ENCODE data around the gene PAPPA2.

Gene PAPPA2

DNA sequence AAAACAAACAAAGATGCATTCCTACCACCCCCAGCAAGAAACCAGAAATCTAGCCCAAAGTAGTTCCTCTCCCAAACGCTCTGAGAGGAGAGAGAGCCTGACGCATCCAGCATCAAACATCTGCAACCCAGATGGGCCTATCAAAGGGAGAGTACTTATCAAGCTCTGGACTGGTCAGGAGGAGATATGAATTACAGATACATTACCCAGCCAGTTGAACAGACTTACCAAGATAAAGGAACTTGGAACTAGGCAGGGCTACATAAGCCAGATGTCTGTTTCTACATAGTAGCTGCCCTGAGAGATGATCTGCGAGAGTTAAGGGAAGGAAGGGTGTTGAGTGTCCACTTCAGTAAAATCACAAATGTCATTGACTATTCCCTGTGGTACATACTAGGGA lies 138.4 kb downstream of the PAPPA2 start:
- Histone ChIP-seq H3K36me3 (ENCODE audit: control insufficient read depth, insufficient read depth, low read length) (no peaks in the 10 kb centered on the region), H3K4me3 (ENCODE audit: insufficient read depth, low read depth, low read length) (no peak overlapping the region)
- 93 to 96% methylated on average over 3 of the region's 3 CpGs for WGBS, 2 experiments

DNA sequence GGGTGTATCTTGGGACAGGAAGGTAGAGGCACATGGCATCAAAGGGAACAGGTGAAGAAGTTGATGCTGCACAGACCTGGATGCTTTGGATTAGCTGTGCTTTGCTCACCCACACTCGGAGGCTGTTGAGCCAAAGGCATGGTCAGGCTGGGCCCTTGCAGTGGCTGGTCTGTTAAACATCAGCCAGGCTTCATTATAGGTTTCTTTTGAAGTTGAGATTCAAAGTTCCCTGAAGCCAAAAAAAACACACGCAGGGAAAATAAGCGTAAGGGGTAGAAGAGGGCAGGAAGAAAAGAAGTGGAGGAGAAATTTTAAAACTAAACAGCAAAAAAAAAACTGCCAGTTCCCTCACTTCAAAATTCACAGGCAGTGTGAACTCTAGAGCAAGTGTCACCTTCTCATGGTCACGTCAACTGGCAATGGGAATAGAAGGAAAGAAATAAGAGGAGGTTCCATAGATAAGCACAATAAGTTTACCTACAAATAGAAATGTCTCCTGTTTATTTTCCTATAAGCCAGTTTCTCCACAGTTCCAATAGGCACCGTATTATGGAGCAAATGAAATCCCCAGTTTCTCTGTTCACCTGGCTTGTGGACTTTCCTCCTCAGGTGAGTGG lies 139.5 kb downstream of the PAPPA2 start:
- Histone ChIP-seq H3K9me3 (ENCODE audit: control insufficient read depth, low read length) (no peaks in the 10 kb centered on the region), H3K4me1 (ENCODE audit: control insufficient read depth, insufficient read depth, low read length) (no peaks in the 10 kb centered on the region), H3K36me3 (ENCODE audit: control insufficient read depth, insufficient read depth, low read length) (no peaks in the 10 kb centered on the region), H3K4me3 (ENCODE audit: insufficient read depth, low read depth, low read length) (no peak overlapping the region), H3K27me3 (ENCODE audit: control insufficient read depth, insufficient read depth, low read length, poor library complexity, severe bottlenecking) (no peaks in the 10 kb centered on the region), H3K27ac (ENCODE audit: insufficient read depth, low read depth, low read length, poor library complexity, severe bottlenecking) (no peak overlapping the region)
- 93 to 100% methylated on average over 2 to 5 of the region's 5 CpGs for WGBS, 2 experiments

More for the DNA sequence above, 138.4 kb downstream of the PAPPA2 start:
- H3K9me3 ChIP-seq (ENCODE audit: control insufficient read depth, low read length): no peaks in the 10 kb centered on the region
- no peaks in the 10 kb centered on the region for H3K4me1 ChIP-seq (ENCODE audit: control insufficient read depth, insufficient read depth, low read length)
- H3K27ac ChIP-seq (ENCODE audit: insufficient read depth, low read depth, low read length, poor library complexity, severe bottlenecking): no peak overlapping the region
- no peaks in the 10 kb centered on the region for H3K27me3 ChIP-seq (ENCODE audit: control insufficient read depth, insufficient read depth, low read length, poor library complexity, severe bottlenecking)

DNA sequence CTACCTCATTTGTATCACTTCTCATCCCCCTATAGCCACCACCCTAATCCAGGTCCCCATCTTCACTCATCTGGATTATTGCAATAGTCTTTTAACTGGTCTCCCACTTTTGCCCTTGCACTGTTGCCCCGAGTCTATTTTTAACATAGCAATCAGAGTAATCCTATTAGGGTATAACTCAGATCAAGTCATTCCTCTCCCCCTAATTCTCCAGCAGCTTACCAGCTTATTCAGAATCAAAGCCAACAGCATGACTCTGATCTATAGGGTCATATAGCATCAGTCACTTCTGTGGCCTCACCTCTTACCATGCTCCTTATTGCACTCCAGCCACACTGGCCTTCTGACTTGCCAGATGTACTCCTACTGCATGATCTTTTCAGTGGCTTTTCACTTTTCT lies 140.7 kb downstream of the PAPPA2 start:
- Histone ChIP-seq H3K4me3 (ENCODE audit: insufficient read depth, low read depth, low read length) (no peak overlapping the region), H3K9me3 (ENCODE audit: control insufficient read depth, low read length) (no peaks in the 10 kb centered on the region), H3K4me1 (ENCODE audit: control insufficient read depth, insufficient read depth, low read length) (no peaks in the 10 kb centered on the region), H3K27me3 (ENCODE audit: control insufficient read depth, insufficient read depth, low read length, poor library complexity, severe bottlenecking) (no peaks in the 10 kb centered on the region), H3K36me3 (ENCODE audit: control insufficient read depth, insufficient read depth, low read length) (no peaks in the 10 kb centered on the region), H3K27ac (ENCODE audit: insufficient read depth, low read depth, low read length, poor library complexity, severe bottlenecking) (no peak overlapping the region)
- 92 to 97% methylated on average over 1 of the region's 1 CpG for WGBS, 2 experiments

DNA sequence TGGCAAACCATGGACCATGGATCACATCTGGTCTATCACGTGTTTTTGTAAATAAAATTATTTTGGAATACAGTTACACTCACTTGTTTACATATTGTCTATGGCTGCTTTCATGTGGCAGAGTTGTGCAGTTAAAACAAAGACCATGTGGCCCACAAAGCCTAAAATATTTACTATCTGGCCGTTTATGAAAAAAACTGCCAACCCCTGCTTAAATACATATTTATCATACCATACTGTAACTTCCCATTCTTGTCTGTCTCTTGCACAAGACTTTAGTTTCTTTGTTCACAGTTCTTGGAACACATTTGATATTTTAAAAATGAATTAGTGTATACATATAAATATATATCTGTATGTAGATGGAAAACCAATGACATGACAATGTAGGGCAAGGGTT lies 141.5 kb downstream of the PAPPA2 start:
- no peak overlapping the region for H3K27ac ChIP-seq (ENCODE audit: insufficient read depth, low read depth, low read length, poor library complexity, severe bottlenecking)
- no peak overlapping the region for H3K4me3 ChIP-seq (ENCODE audit: insufficient read depth, low read depth, low read length)
- WGBS, 2 experiments: 88 to 90% methylated on average over 2 of the region's 2 CpGs
- no peaks in the 10 kb centered on the region for H3K36me3 ChIP-seq (ENCODE audit: control insufficient read depth, insufficient read depth, low read length)
- H3K9me3 ChIP-seq (ENCODE audit: control insufficient read depth, low read length): no peaks in the 10 kb centered on the region
- H3K4me1 ChIP-seq (ENCODE audit: control insufficient read depth, insufficient read depth, low read length): no peaks in the 10 kb centered on the region
- no peaks in the 10 kb centered on the region for H3K27me3 ChIP-seq (ENCODE audit: control insufficient read depth, insufficient read depth, low read length, poor library complexity, severe bottlenecking)

DNA sequence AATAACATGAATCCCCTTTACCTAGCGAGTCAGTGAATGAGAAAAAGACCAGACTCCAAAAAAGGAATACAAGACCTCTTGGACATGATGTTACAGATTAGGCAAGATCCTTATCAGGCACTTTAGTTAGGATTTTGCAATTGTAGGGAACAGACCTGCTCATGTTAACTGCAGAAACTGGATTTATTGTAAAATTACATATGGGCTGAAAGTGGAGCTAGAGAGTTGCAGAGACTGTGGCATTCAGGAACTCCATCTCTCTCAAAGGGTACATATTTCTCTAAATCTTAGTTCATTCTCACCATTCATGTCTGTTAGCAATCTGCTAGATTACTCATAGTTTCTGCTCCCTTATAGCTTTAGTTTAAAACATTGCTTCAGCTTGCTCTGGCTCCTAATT lies 142.2 kb downstream of the PAPPA2 start:
- no peak overlapping the region for H3K4me3 ChIP-seq (ENCODE audit: insufficient read depth, low read depth, low read length)
- H3K36me3 ChIP-seq (ENCODE audit: control insufficient read depth, insufficient read depth, low read length): no peaks in the 10 kb centered on the region
- H3K27me3 ChIP-seq (ENCODE audit: control insufficient read depth, insufficient read depth, low read length, poor library complexity, severe bottlenecking): no peaks in the 10 kb centered on the region
- WGBS, 2 experiments: 93 to 100% methylated on average over 1 of the region's 1 CpG
- no peak overlapping the region for H3K27ac ChIP-seq (ENCODE audit: insufficient read depth, low read depth, low read length, poor library complexity, severe bottlenecking)
- H3K9me3 ChIP-seq (ENCODE audit: control insufficient read depth, low read length): no peaks in the 10 kb centered on the region
- no peaks in the 10 kb centered on the region for H3K4me1 ChIP-seq (ENCODE audit: control insufficient read depth, insufficient read depth, low read length)

DNA sequence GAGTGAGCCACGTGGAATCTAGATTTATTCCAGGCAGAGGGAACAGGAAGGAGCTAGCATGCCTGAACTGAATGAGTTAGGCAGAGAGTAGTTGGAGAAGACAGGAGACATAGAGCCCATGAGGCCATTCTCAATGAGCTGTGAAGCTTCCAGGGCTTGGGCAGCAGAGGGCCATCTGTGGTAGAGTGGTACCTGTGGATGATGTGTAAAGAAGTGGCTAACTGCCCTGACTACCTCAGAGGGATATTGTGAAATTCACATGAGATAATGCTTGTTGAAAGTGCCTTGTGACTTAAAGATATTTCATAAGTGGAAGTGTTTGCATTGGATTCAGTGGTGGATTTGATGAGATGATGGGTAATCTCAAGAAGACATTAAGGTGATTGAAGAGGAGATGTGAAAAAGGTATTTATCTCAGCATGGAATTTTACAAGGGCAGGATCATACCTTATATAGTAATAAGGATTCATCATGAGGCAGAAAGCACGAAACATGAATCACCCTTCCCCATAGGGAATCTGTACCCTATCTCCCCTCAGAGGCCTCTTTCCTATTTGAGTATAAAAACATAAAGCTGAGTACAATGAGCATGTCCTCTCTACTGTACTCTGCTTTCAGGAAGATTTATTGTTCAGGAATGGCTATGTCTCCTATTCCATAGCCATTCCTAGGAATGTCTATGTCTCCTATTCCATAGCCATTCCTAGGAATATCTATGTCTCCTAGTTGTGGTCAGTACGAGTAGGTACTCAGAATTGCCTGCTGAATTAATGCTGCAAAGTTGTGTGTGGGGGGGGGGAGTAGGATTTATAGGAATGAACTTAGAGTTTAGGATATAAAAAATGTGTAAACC lies 146.8 kb downstream of the PAPPA2 start:
- 84 to 95% methylated on average over 3 of the region's 3 CpGs for WGBS, 2 experiments

DNA sequence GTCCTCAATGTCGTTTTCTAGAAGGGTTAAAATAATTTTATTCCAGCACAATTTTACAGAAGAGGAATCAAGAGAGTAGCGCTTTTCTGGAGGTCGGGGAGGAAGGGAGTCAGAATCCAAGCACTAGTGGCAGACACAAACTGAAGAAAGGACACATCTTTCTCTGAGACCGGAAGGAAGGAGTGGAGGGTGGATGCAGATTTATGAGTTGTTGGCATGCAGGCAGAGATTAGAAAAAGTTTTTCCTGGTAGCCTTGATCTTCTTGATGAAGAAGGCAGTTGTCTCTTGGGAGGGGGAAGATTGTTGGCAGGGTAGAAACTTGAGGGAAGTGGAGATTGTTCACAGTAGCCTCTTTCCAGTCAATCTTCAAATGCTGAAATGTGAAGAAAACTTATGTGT lies 149.8 kb downstream of the PAPPA2 start:
- WGBS, 2 experiments: 89 to 92% methylated on average over 4 of the region's 4 CpGs
- no peaks in the 10 kb centered on the region for H3K27me3 ChIP-seq (ENCODE audit: control insufficient read depth, insufficient read depth, low read length, poor library complexity, severe bottlenecking)
- H3K9me3 ChIP-seq (ENCODE audit: control insufficient read depth, low read length): no peaks in the 10 kb centered on the region
- no peaks in the 10 kb centered on the region for H3K4me1 ChIP-seq (ENCODE audit: control insufficient read depth, insufficient read depth, low read length)
- H3K27ac ChIP-seq (ENCODE audit: insufficient read depth, low read depth, low read length, poor library complexity, severe bottlenecking): no peak overlapping the region
- no peaks in the 10 kb centered on the region for H3K36me3 ChIP-seq (ENCODE audit: control insufficient read depth, insufficient read depth, low read length)
- H3K4me3 ChIP-seq (ENCODE audit: insufficient read depth, low read depth, low read length): no peak overlapping the region

More for the DNA sequence above, 146.8 kb downstream of the PAPPA2 start:
- Histone ChIP-seq H3K4me1 (ENCODE audit: control insufficient read depth, insufficient read depth, low read length) (no peaks in the 10 kb centered on the region), H3K4me3 (ENCODE audit: insufficient read depth, low read depth, low read length) (no peak overlapping the region), H3K9me3 (ENCODE audit: control insufficient read depth, low read length) (no peaks in the 10 kb centered on the region), H3K27ac (ENCODE audit: insufficient read depth, low read depth, low read length, poor library complexity, severe bottlenecking) (no peak overlapping the region), H3K27me3 (ENCODE audit: control insufficient read depth, insufficient read depth, low read length, poor library complexity, severe bottlenecking) (no peaks in the 10 kb centered on the region), H3K36me3 (ENCODE audit: control insufficient read depth, insufficient read depth, low read length) (no peaks in the 10 kb centered on the region)

DNA sequence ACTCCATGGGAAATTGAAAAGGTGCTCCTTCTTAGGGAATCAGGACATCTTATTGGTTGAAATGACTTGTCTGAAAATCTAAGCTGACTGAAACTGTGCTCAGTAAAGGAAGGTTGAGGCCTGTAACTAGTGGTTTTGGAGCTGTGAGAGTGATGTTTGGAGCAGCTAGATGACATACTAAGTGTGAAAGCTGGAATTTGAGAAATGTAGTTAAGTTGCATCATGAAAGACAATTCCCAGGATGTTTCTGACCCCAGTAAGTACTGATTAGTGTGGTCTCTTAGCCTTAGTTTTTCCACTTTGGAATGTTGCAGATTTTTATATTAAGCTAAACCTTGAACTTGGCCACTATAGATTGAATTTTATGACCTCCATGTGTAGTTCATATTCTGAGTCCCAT lies 154.9 kb downstream of the PAPPA2 start:
- H3K36me3 ChIP-seq (ENCODE audit: control insufficient read depth, insufficient read depth, low read length): no peaks in the 10 kb centered on the region
- H3K27me3 ChIP-seq (ENCODE audit: control insufficient read depth, insufficient read depth, low read length, poor library complexity, severe bottlenecking): no peaks in the 10 kb centered on the region
- no peak overlapping the region for H3K27ac ChIP-seq (ENCODE audit: insufficient read depth, low read depth, low read length, poor library complexity, severe bottlenecking)
- H3K4me1 ChIP-seq (ENCODE audit: control insufficient read depth, insufficient read depth, low read length): no peaks in the 10 kb centered on the region
- H3K9me3 ChIP-seq (ENCODE audit: control insufficient read depth, low read length): no peaks in the 10 kb centered on the region
- no peak overlapping the region for H3K4me3 ChIP-seq (ENCODE audit: insufficient read depth, low read depth, low read length)

DNA sequence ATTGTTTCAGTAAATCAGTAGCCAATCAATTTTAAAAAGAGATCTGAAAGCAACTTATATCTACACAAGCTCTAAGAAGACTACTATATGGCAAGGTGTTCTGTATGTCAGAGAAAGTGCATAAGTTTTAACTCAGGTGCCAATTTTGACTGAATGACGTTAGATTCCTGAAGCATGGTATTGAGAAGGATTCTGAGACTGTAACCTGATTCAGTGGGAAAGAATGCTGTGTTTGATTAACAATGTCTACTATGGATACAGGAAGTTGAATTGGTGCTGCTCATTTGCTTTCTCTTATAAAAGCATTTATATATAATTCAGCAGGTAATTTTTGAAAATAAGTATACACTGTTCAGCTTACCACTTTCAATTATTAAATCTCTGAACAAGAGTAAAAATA lies 156.3 kb downstream of the PAPPA2 start:
- Histone ChIP-seq H3K4me1 (ENCODE audit: control insufficient read depth, insufficient read depth, low read length) (no peaks in the 10 kb centered on the region), H3K27ac (ENCODE audit: insufficient read depth, low read depth, low read length, poor library complexity, severe bottlenecking) (no peak overlapping the region), H3K36me3 (ENCODE audit: control insufficient read depth, insufficient read depth, low read length) (no peaks in the 10 kb centered on the region), H3K4me3 (ENCODE audit: insufficient read depth, low read depth, low read length) (no peak overlapping the region), H3K9me3 (ENCODE audit: control insufficient read depth, low read length) (no peaks in the 10 kb centered on the region), H3K27me3 (ENCODE audit: control insufficient read depth, insufficient read depth, low read length, poor library complexity, severe bottlenecking) (no peaks in the 10 kb centered on the region)
- WGBS, 2 experiments: 84 to 95% methylated on average over 1 of the region's 1 CpG

DNA sequence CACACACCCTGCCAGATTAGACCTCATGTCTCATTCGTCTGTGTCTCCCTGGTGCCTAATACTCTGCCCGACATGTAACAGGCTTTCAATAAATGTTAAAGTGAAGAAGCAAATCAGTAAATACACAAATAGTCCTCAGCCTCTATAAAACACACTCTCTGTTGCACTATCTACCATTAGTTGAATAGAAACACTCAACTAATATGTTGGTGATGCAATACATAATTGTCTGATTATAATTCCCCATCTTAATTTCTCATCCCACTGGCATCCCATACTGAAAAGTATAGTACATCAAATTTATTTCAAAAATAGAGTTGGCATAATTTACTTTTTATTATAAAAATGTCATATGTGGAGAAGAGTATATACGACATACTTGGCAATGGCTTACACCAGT lies 162.4 kb downstream of the PAPPA2 start:
- H3K4me1 ChIP-seq (ENCODE audit: control insufficient read depth, insufficient read depth, low read length): no peaks in the 10 kb centered on the region
- no peaks in the 10 kb centered on the region for H3K9me3 ChIP-seq (ENCODE audit: control insufficient read depth, low read length)
- H3K4me3 ChIP-seq (ENCODE audit: insufficient read depth, low read depth, low read length): no peak overlapping the region
- no peak overlapping the region for H3K27ac ChIP-seq (ENCODE audit: insufficient read depth, low read depth, low read length, poor library complexity, severe bottlenecking)
- no peaks in the 10 kb centered on the region for H3K36me3 ChIP-seq (ENCODE audit: control insufficient read depth, insufficient read depth, low read length)
- H3K27me3 ChIP-seq (ENCODE audit: control insufficient read depth, insufficient read depth, low read length, poor library complexity, severe bottlenecking): no peaks in the 10 kb centered on the region
- 93 to 94% methylated on average over 3 of the region's 3 CpGs for WGBS, 2 experiments

Data from ectodermal cell (in vitro differentiated cells).